Testis (tissue), 2 donors: ENCODE data around the gene CELA1.

Experiments used
- CTCF ChIP-seq, 3 experiments: fragments of 450-650 bp in 2 of 3; fragments of 200-600 bp in 1 of 3; sonication (generic) in 1 of 3; IDR thresholded peaks; one replicate each; pipeline ENCODE4 v1.5.1; 2016 to 2019; ENCODE audit warnings: antibody characterized with exemption in 3 of 3, mild to moderate bottlenecking in 2 of 3, moderate library complexity in 1 of 3
- POLR2A ChIP-seq: fragments of 450-650 bp; IDR thresholded peaks from one replicate; pipeline ENCODE4 v1.6.1; 2017; ENCODE audit warnings: antibody characterized with exemption, mild to moderate bottlenecking, moderate library complexity

GRCh38 chr12:51334764-51335163 lies 11.7 kb downstream of the CELA1 start:
- no peak for TF ChIP-seq CTCF (IDR thresholded peaks at IDR 0.05)
- no peak for TF ChIP-seq POLR2A
